ENCODE data around the gene ESRRA.

ESRRA gene

DNA sequence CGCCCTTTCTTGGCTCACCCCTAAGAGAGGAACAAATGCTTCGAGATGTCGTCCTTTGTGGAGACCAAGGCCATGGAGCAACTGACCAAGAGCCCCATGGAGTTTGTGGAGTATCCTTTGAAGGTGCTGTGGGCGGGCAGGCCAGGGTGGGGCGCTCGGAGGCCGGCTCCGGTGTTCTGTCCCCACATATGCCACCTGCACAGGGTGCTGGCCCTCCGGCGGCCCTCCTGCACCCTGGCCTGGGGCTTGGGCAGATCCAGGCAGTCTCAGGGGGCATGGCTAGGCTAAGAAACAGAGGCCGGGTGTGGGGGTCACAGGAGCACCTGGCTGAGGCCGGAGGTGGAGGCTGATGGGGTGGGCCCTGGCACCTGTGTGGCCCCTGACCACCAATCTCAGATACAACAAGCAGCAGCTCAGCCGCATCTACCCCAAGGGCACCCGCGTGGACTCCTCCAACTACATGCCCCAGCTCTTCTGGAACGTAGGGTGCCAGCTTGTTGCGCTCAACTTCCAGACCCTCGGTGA is 43.7 kb upstream of the ESRRA start:
- in situ Hi-C loops (cut with MboI; ENCODE audit: low pct_unique_long_range_greater_than_20kb, low sequenced_read_pairs, unreplicated experiment) = no loop called here
- TF ChIP-seq, protein P1, sequence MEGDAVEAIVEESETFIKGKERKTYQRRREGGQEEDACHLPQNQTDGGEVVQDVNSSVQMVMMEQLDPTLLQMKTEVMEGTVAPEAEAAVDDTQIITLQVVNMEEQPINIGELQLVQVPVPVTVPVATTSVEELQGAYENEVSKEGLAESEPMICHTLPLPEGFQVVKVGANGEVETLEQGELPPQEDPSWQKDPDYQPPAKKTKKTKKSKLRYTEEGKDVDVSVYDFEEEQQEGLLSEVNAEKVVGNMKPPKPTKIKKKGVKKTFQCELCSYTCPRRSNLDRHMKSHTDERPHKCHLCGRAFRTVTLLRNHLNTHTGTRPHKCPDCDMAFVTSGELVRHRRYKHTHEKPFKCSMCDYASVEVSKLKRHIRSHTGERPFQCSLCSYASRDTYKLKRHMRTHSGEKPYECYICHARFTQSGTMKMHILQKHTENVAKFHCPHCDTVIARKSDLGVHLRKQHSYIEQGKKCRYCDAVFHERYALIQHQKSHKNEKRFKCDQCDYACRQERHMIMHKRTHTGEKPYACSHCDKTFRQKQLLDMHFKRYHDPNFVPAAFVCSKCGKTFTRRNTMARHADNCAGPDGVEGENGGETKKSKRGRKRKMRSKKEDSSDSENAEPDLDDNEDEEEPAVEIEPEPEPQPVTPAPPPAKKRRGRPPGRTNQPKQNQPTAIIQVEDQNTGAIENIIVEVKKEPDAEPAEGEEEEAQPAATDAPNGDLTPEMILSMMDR (IDR thresholded peaks at IDR 0.05; ENCODE audit: extremely low read depth, insufficient read depth, missing control alignments) = no peak
- DNase-seq (ENCODE audit: low spot score) = no peak

DNA sequence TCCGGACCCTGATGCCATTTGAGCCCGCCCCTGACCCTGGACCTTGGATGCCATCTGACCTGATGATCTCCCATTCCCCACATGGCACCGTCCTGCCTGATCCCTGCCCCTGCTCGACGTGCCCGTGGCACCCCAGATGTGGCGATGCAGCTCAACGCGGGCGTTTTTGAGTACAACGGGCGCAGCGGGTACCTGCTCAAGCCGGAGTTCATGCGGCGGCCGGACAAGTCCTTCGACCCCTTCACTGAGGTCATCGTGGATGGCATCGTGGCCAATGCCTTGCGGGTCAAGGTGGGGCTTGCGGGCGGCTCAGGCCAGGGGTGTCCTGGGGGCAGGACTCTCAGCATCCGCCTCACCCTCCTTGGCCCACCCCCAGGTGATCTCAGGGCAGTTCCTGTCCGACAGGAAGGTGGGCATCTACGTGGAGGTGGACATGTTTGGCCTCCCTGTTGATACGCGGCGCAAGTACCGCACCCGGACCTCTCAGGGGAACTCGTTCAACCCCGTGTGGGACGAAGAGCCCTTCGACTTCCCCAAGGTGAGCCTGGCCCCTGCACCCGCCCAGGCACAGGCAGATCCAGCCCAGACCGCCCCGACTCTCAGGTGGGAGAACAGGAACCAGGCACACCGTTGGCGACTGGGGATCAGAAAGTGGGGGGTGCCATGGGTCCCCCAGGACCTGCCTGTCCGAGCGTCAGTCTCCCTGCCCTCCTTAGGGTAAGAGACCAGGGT is 42.9 kb upstream of the ESRRA start:
- TF ChIP-seq, protein P1 (IDR thresholded peaks at IDR 0.05; ENCODE audit: extremely low read depth, insufficient read depth, missing control alignments) = no peak
- in situ Hi-C loops (cut with MboI; ENCODE audit: low pct_unique_long_range_greater_than_20kb, low sequenced_read_pairs, unreplicated experiment) = no loop called here
- no peak for DNase-seq (ENCODE audit: low spot score)

- no peak for DNase-seq (ENCODE audit: low spot score)
- TF ChIP-seq, protein P1 (IDR thresholded peaks at IDR 0.05; ENCODE audit: extremely low read depth, insufficient read depth, missing control alignments) = no peak
- in situ Hi-C loops (cut with MboI; ENCODE audit: low pct_unique_long_range_greater_than_20kb, low sequenced_read_pairs, unreplicated experiment) = no loop called here
Measured at GRCh38 chr11:64263021-64263946, 42.0 kb upstream of the ESRRA start.

- TF ChIP-seq, protein P1 (IDR thresholded peaks at IDR 0.05; ENCODE audit: extremely low read depth, insufficient read depth, missing control alignments) = no peak
- DNase-seq (ENCODE audit: low spot score) = no peak
- in situ Hi-C loops (cut with MboI; ENCODE audit: low pct_unique_long_range_greater_than_20kb, low sequenced_read_pairs, unreplicated experiment) = no loop called here
Measured at GRCh38 chr11:64263947-64264317, 41.4 kb upstream of the ESRRA start.

DNA sequence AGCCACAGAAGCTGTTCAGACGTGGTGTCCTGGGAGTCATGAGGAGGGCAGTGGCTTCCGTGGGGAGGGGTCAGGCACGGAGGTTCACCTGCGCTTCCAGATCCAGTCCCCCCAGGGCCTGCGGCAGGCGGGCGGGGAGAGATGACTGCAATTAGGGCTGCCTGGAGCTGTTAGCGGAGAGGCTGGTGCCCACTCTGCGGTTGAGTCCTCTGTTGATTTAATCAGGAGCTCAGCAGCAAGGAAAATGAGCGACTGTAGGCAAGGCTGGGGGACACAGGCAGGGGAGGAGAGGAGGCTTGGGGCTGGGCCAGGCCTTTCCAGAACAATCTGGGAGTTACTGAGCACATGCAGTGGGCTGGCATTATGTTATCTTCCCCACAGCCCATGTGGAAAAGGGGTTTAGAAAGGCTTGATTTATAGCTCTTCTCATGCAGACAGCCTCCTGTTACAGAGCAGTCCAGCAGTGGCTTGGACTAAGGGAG is 40.9 kb upstream of the ESRRA start:
- in situ Hi-C loops (cut with MboI; ENCODE audit: low pct_unique_long_range_greater_than_20kb, low sequenced_read_pairs, unreplicated experiment) = no loop called here
- no peak for DNase-seq (ENCODE audit: low spot score)
- TF ChIP-seq, protein P1 (IDR thresholded peaks at IDR 0.05; ENCODE audit: extremely low read depth, insufficient read depth, missing control alignments) = no peak
